H9 (cell line): Measurements from ENCODE around the gene PCDHA1. TPM values are rescaled to one million over a fixed set of nuclear protein-coding genes. Genes with fewer than 3 reads are reported as not detected.
A peak's percentile ranks its signal among the peaks of the same experiment; 100 is the strongest.

Experiments
- DNase-seq: peaks from one replicate; pipeline ENCODE4 v3.0.0-alpha.2; 2017
- H2AFZ ChIP-seq: one replicate; pipeline ENCODE4 v1.6.1; 2013; ENCODE audit warnings: mild to moderate bottlenecking, low read length, control low read depth, moderate library complexity
- H2AK5ac ChIP-seq: 2 replicates; pipeline ENCODE4 v1.6.1; 2013; ENCODE audit warnings: low read length, control low read depth, mixed read lengths; ENCODE audit not compliant: insufficient read length
- H2BK120ac ChIP-seq: one replicate; pipeline ENCODE4 v1.6.1; 2013; ENCODE audit warnings: low read depth, mild to moderate bottlenecking, low read length, control low read depth, inconsistent platforms; ENCODE audit not compliant: poor library complexity, severe bottlenecking
- H2BK12ac ChIP-seq: 2 replicates; pipeline ENCODE4 v1.6.1; 2013; ENCODE audit warnings: low read length, control low read depth, mixed read lengths, low read depth; ENCODE audit not compliant: insufficient read length
- H2BK15ac ChIP-seq: 2 replicates; pipeline ENCODE4 v1.6.1; 2013; ENCODE audit warnings: low read depth, low read length, control low read depth
- H2BK20ac ChIP-seq: one replicate; pipeline ENCODE4 v1.6.1; 2013; ENCODE audit warnings: low read depth, mild to moderate bottlenecking, low read length, control low read depth, inconsistent platforms; ENCODE audit not compliant: poor library complexity, severe bottlenecking
- H2BK5ac ChIP-seq: 2 replicates; pipeline ENCODE4 v1.6.1; 2013; ENCODE audit warnings: low read length, control low read depth, mixed read lengths; ENCODE audit not compliant: insufficient read length
- H3K14ac ChIP-seq: 2 replicates; pipeline ENCODE4 v1.6.1; 2013; ENCODE audit warnings: low read length, control low read depth; ENCODE audit not compliant: insufficient read depth
- H3K18ac ChIP-seq: 2 replicates; pipeline ENCODE4 v1.6.1; 2013; ENCODE audit warnings: low read depth, mild to moderate bottlenecking, mixed read lengths, low read length, control low read depth; ENCODE audit not compliant: insufficient read length
- H3K23ac ChIP-seq: 2 replicates; pipeline ENCODE4 v1.6.1; 2013; ENCODE audit warnings: low read length, control low read depth, mixed read lengths, low read depth; ENCODE audit not compliant: insufficient read length
- H3K23me2 ChIP-seq: 2 replicates; pipeline ENCODE4 v1.6.1; 2013; ENCODE audit warnings: low read depth, mild to moderate bottlenecking, mixed read lengths, low read length, control low read depth; ENCODE audit not compliant: insufficient read length, poor library complexity, severe bottlenecking
- H3K27ac ChIP-seq: 2 replicates; pipeline ENCODE4 v1.5.1; 2013; ENCODE audit warnings: low read length, control low read depth, mixed read lengths, low read depth; ENCODE audit not compliant: insufficient read length
- H3K27me3 ChIP-seq: 2 replicates; pipeline ENCODE4 v1.6.1; 2013; ENCODE audit warnings: low read length, control low read depth, inconsistent platforms; ENCODE audit not compliant: insufficient read depth
- H3K4ac ChIP-seq: 2 replicates; pipeline ENCODE4 v1.6.1; 2013; ENCODE audit warnings: low read depth, mild to moderate bottlenecking, control low read depth, inconsistent platforms, low read length, moderate library complexity
- H3K4me1 ChIP-seq: 2 replicates; pipeline ENCODE4 v1.6.1; 2013; ENCODE audit warnings: low read length, control low read depth, inconsistent platforms; ENCODE audit not compliant: insufficient read depth
- H3K4me2 ChIP-seq: 2 replicates; pipeline ENCODE4 v1.6.1; 2013; ENCODE audit warnings: low read length, control low read depth, mixed read lengths; ENCODE audit not compliant: insufficient read length, insufficient read depth
- H3K56ac ChIP-seq: 2 replicates; pipeline ENCODE4 v1.6.1; 2013; ENCODE audit warnings: low read depth, mild to moderate bottlenecking, mixed read lengths, low read length, control low read depth; ENCODE audit not compliant: insufficient read length
- H3K79me1 ChIP-seq: 2 replicates; pipeline ENCODE4 v1.6.1; 2013; ENCODE audit warnings: low read depth, mild to moderate bottlenecking, moderate library complexity, low read length, control low read depth, inconsistent platforms; ENCODE audit not compliant: insufficient read depth, poor library complexity, severe bottlenecking
- H3K79me2 ChIP-seq: 2 replicates; pipeline ENCODE4 v1.6.1; 2013; ENCODE audit warnings: low read length, control low read depth, inconsistent platforms; ENCODE audit not compliant: insufficient read depth
- H3K9ac ChIP-seq: 2 replicates; pipeline ENCODE4 v1.6.1; 2013; ENCODE audit warnings: low read length, control low read depth, mixed read lengths; ENCODE audit not compliant: insufficient read length; ENCODE audit errors: extremely low read depth
- H3K9me3 ChIP-seq: one replicate; pipeline ENCODE4 v1.6.1; 2013; ENCODE audit warnings: low read depth, low read length, inconsistent platforms; ENCODE audit not compliant: control insufficient read depth
- H3T11ph ChIP-seq: one replicate; pipeline ENCODE4 v1.6.1; 2013; ENCODE audit warnings: mild to moderate bottlenecking, low read length, control low read depth, inconsistent platforms
- H4K20me1 ChIP-seq: one replicate; pipeline ENCODE4 v1.6.1; 2013; ENCODE audit not compliant: control insufficient read depth, insufficient read length, insufficient read depth
- H4K5ac ChIP-seq: 2 replicates; pipeline ENCODE4 v1.6.1; 2013; ENCODE audit warnings: low read depth, mild to moderate bottlenecking, mixed read lengths, low read length, control low read depth; ENCODE audit not compliant: insufficient read length
- H4K8ac ChIP-seq: replicated peaks from 2 replicates; pipeline ENCODE4 v1.6.1; 2013; ENCODE audit warnings: low read length, control low read depth, mixed read lengths, low read depth; ENCODE audit not compliant: insufficient read length
- H4K91ac ChIP-seq: 2 replicates; pipeline ENCODE4 v1.6.1; 2013; ENCODE audit warnings: low read depth, mild to moderate bottlenecking, moderate library complexity, mixed read lengths, low read length, control low read depth; ENCODE audit not compliant: insufficient read length
- H3K27ac Mint-ChIP-seq, 3 experiments: 2 replicates in 2 of 3; 3 replicates in 1 of 3; pipeline ENCODE4 v1.8.0; 2020 to 2021; ENCODE audit warnings: mixed read lengths in 3 of 3, mild to moderate bottlenecking in 1 of 3, moderate library complexity in 1 of 3
- H3K27me3 Mint-ChIP-seq: 2 replicates; pipeline ENCODE4 v1.8.0; 2021; ENCODE audit warnings: low read depth, mild to moderate bottlenecking, moderate library complexity, mixed read lengths
- H3K36me3 Mint-ChIP-seq, 3 experiments: 2 replicates in 2 of 3; 3 replicates in 1 of 3; pipeline ENCODE4 v1.8.0; 2020 to 2021; ENCODE audit warnings: low read depth in 3 of 3, mixed read lengths in 3 of 3; ENCODE audit not compliant: insufficient read depth in 1 of 3
- H3K4me1 Mint-ChIP-seq, 2 experiments: 2 replicates each; pipeline ENCODE4 v1.8.0; 2020; ENCODE audit warnings: mixed read lengths in 2 of 2
- H3K4me3 Mint-ChIP-seq, 2 experiments: 2 replicates in 1 of 2; 3 replicates in 1 of 2; pipeline ENCODE4 v1.8.0; 2020 to 2021; ENCODE audit warnings: mild to moderate bottlenecking in 2 of 2, mixed read lengths in 2 of 2, moderate library complexity in 1 of 2
- H3K9me3 Mint-ChIP-seq, 2 experiments: 2 replicates in 1 of 2; 3 replicates in 1 of 2; pipeline ENCODE4 v1.8.0; 2020; ENCODE audit warnings: mild to moderate bottlenecking in 2 of 2, mixed read lengths in 2 of 2, moderate library complexity in 1 of 2
- WGBS: extraction: QIAGEN DNeasy Blood & Tissue Kit; methylation state at CpG from one replicate; pipeline ENCODE4 v1.1.7; 2013; ENCODE audit warnings: missing lambda C conversion rate, low lambda C conversion rate, mixed read lengths; ENCODE audit not compliant: insufficient read length; ENCODE audit errors: extremely low coverage; 5-methylcytosine and 5-hydroxymethylcytosine counted together
- total RNA-seq: library from RNA; stranded (reverse); gene quantifications from 2 replicates; pipeline ENCODE4 v1.2.1, GENCODE V29; 2021
- TF ChIP-seq, protein P1 (sequence below): fragments of 200-600 bp; sonication (generic); conservative IDR thresholded peaks from 3 replicates; pipeline ENCODE4 v1.8.0; 2021; ENCODE audit warnings: antibody characterized with exemption, mild to moderate bottlenecking

Gene PCDHA1
- total RNA-seq, 1 experiment from 2014 or later, result 0.61 TPM

DNA sequence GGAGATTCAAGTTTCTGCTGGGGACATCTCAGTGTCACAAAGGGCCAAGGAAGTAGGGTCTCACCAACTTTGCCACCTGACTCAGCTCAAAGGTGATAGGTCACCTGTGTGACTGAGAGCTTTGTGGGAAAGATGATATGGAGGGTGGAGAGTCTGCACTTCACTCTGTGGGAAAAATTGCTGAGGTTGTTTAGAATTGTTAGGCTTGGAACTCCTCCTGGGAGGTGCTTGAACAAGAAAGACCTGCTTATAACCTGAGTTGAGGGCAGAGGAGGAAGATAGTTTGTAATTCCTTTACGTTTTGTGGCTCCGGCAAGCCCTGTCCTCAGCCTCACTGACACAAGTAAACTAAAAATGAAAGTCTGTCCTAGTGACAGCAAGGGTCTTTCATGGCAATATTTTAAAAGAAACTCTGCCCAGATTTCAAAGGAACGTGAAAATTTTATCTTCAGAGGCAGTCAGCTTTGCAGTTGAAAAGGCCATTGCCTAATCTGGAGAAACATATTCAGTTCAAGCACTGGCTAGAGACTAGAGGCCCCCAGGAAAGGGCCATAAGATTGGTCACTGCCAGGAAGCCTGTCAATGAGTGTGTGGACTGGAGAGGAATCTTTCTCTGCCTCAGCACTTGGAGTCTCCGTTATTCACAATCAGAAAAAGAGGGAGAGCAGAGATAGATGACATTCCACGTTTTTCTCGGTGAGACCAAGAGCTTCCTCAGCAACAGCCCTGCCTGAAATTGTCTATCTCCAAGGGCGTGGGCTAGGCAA is 203.5 kb downstream of the PCDHA1 start:
- Histone ChIP-seq H2BK15ac (no peak overlapping the region), H3K4me2 (no peak overlapping the region), H4K91ac (no peak overlapping the region), H2BK20ac (no peak overlapping the region), H3K79me1 (no peaks in the 10 kb centered on the region), H4K8ac (no peak overlapping the region), H2BK5ac (no peak overlapping the region), H3K4ac (no peak overlapping the region), H3K9me3 (no peaks in the 10 kb centered on the region), H3K56ac (no peak overlapping the region), H2BK12ac (peak overlapping the region; percentile 67), H3K9ac (no peak overlapping the region), H3K79me2 (no peaks in the 10 kb centered on the region), H4K20me1 (no peaks in the 10 kb centered on the region), H3K4me1 (peaks cover 22% of the 10 kb centered on the region), H3K23me2 (no peaks in the 10 kb centered on the region), H3K18ac (peak overlapping the region; percentile 62), H2AK5ac (no peak overlapping the region), H3K27me3 (no peaks in the 10 kb centered on the region), H2AFZ (no peak overlapping the region), H3K27ac (no peak overlapping the region), H4K5ac (no peak overlapping the region), H3K23ac (no peak overlapping the region), H2BK120ac (no peak overlapping the region), H3K14ac (no peak overlapping the region), H3T11ph (no peak overlapping the region)
- peak overlapping the region in 2 of 3 experiments; percentile 81 to 82; a peak in 1 of 7 replicates for H3K27ac Mint-ChIP-seq
- no CpG with 5 or more reads among the region's 7 CpGs for WGBS
- no peaks in the 10 kb centered on the region for H3K9me3 Mint-ChIP-seq
- H3K27me3 Mint-ChIP-seq, result no peaks in the 10 kb centered on the region
- peak overlapping the region in 1 of 2 experiments; percentile 45; a peak in 1 of 5 replicates for H3K4me3 Mint-ChIP-seq
- H3K4me1 Mint-ChIP-seq, result peaks cover 52 to 60% of the 10 kb centered on the region in 2 experiments
- TF ChIP-seq, protein P1, sequence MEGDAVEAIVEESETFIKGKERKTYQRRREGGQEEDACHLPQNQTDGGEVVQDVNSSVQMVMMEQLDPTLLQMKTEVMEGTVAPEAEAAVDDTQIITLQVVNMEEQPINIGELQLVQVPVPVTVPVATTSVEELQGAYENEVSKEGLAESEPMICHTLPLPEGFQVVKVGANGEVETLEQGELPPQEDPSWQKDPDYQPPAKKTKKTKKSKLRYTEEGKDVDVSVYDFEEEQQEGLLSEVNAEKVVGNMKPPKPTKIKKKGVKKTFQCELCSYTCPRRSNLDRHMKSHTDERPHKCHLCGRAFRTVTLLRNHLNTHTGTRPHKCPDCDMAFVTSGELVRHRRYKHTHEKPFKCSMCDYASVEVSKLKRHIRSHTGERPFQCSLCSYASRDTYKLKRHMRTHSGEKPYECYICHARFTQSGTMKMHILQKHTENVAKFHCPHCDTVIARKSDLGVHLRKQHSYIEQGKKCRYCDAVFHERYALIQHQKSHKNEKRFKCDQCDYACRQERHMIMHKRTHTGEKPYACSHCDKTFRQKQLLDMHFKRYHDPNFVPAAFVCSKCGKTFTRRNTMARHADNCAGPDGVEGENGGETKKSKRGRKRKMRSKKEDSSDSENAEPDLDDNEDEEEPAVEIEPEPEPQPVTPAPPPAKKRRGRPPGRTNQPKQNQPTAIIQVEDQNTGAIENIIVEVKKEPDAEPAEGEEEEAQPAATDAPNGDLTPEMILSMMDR, result no peak
- no peaks in the 10 kb centered on the region for H3K36me3 Mint-ChIP-seq
- DNase-seq, result no peak
